GM19324 (cell line): ENCODE measurements around the gene NFRKB.

ENCODE experiments used
- ATAC-seq: cut with Tn5 transposase; IDR thresholded peaks from one replicate; pipeline ENCODE4 v1.9.1; 2021; ENCODE audit warnings: mild to moderate bottlenecking, moderate library complexity; ENCODE audit not compliant: unreplicated experiment, low FRiP score

The NFRKB gene

DNA sequence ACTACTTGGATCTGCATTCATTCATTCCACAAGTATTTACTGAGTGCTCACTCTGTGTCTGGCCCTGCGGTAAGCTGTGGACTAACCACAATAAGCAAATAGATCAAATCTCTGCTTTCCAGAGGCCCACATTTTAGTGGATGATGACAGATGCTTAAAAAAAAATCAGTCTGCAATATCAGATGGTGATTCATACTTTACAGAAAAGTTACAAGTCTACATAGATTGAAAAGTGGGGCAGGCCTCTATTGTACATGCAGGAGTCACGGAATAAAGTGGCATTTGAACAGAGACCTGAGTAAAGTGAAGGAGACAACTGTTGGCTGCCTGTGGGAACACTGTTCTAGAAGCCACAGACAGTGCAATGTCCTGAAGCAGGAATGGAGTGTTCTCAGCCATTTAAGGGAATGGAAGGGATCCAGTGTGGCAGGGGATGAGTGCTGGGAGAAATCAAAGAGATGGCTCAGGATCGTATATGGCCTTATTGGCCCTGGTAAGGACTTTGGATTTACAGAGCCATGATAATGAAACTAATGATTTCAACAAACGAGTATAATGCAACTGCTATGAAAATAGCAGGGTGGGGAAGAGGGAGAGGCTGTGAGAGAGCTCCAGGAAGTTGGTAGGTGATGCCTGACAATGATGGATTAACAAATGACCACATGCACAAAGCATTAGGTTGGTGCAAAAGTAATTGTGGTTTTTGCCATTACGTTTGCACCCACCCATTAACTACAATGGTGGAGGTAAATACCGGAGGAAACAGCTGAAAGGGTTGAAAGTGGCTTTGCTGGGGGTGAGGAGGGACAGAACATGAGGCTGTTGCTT is 48.7 kb downstream of the NFRKB start:
- ATAC-seq: no peak
